HG03280 (cell line): ENCODE data around the gene S100A4.
"Not testable (repeated sequence)": the region's sequence is repeated elsewhere in the genome, so short reads cannot be mapped to it uniquely, and the experiment has no call there.

ENCODE experiments used
- ATAC-seq: cut with Tn5 transposase; IDR thresholded peaks from one replicate; pipeline ENCODE4 v1.9.1; 2021; ENCODE audit warnings: mild to moderate bottlenecking, moderate library complexity; ENCODE audit not compliant: unreplicated experiment

Gene S100A4

GRCh38 chr1:153567621-153568366 is 22.2 kb upstream of the S100A4 start:
- no peak for ATAC-seq

- ATAC-seq = no peak
Observed at GRCh38 chr1:153566414-153567371, 21.1 kb upstream of the S100A4 start.

GRCh38 chr1:153565529-153566374 is 20.1 kb upstream of the S100A4 start, which contains the start of gene S100A2:
Gene S100A2 (minus strand): TSS chr1:153565844. CDS start chr1:153563877, 1,967 bp downstream.
- ATAC-seq = no peak

- no peak for ATAC-seq
Observed at GRCh38 chr1:153563991-153564390, 18.4 kb upstream of the S100A4 start.

GRCh38 chr1:153563483-153563901 is 17.9 kb upstream of the S100A4 start:
- ATAC-seq = no peak

- ATAC-seq = not testable (repeated sequence)
Observed at GRCh38 chr1:153562021-153562420, 16.4 kb upstream of the S100A4 start.

- no peak for ATAC-seq
Observed at GRCh38 chr1:153561466-153561985, 15.9 kb upstream of the S100A4 start.

GRCh38 chr1:153560771-153561465 is 15.3 kb upstream of the S100A4 start:
- no peak for ATAC-seq

GRCh38 chr1:153560241-153560640 is 14.6 kb upstream of the S100A4 start:
- no peak for ATAC-seq

GRCh38 chr1:153557877-153558276 is 12.3 kb upstream of the S100A4 start:
- ATAC-seq = no peak

- no peak for ATAC-seq
Observed at GRCh38 chr1:153556348-153556747, 10.7 kb upstream of the S100A4 start.

- ATAC-seq = no peak
Observed at GRCh38 chr1:153553830-153554541, 8.4 kb upstream of the S100A4 start.

- no peak for ATAC-seq
Observed at GRCh38 chr1:153553096-153553495, 7.5 kb upstream of the S100A4 start.

- no peak for ATAC-seq
Observed at GRCh38 chr1:153552335-153552734, 6.7 kb upstream of the S100A4 start.

- no peak for ATAC-seq
Observed at GRCh38 chr1:153550827-153551500, 5.4 kb upstream of the S100A4 start.

GRCh38 chr1:153550398-153550758 is 4.8 kb upstream of the S100A4 start:
- ATAC-seq = no peak

- no peak for ATAC-seq
Observed at GRCh38 chr1:153549741-153550397, 4.3 kb upstream of the S100A4 start.
